Lower lobe of right lung (tissue), 2 donors: ENCODE data around the gene GPATCH1. TPM values are rescaled to one million over a fixed set of nuclear protein-coding genes. Genes with fewer than 3 reads are reported as not detected.

ENCODE experiments used
- ATAC-seq, 2 donors: fragments of 200-7000 bp; cut with Tn5 transposase; one replicate each; pipeline ENCODE4 v1.9.1; 2020 to 2022; ENCODE audit warnings: mild to moderate bottlenecking in 2 of 2, moderate library complexity in 2 of 2
- DNase-seq: peaks from one replicate; pipeline ENCODE4 v3.0.0-alpha.2; 2020
- H3K27ac ChIP-seq: fragments of 200-600 bp; one replicate; pipeline ENCODE4 v1.8.0; 2022
- H3K27me3 ChIP-seq: fragments of 200-600 bp; one replicate; pipeline ENCODE4 v1.8.0; 2022; ENCODE audit warnings: low read depth
- H3K36me3 ChIP-seq: fragments of 200-600 bp; one replicate; pipeline ENCODE4 v1.8.0; 2022; ENCODE audit warnings: mild to moderate bottlenecking
- H3K4me1 ChIP-seq: fragments of 200-600 bp; one replicate; pipeline ENCODE4 v1.8.0; 2022
- H3K4me3 ChIP-seq: fragments of 200-600 bp; one replicate; pipeline ENCODE4 v1.8.0; 2022; ENCODE audit warnings: mild to moderate bottlenecking
- H3K9me3 ChIP-seq: fragments of 200-600 bp; one replicate; pipeline ENCODE4 v1.8.0; 2022
- CTCF ChIP-seq: fragments of 200-600 bp; IDR thresholded peaks from one replicate; pipeline ENCODE4 v1.8.0; 2022; ENCODE audit warnings: antibody characterized with exemption, mild to moderate bottlenecking
- intact Hi-C: fragments of 100-400 bp; cut with DNase I; formaldehyde crosslinking; loops from one replicate; pipeline ENCODE4 v1.11.0; 2022
- total RNA-seq: library from RNA; stranded (reverse); fragmentation: NEBNext Ultra II Directional; extraction: Animal tissue kit (Norgen Biotek cat#: 25700); gene quantifications from one replicate; pipeline ENCODE4 v1.2.1, GENCODE V29; 2021
- donor health status: DM: no; HTN: yes; CAD: no; lungs with severe emphysema.

Gene GPATCH1
- total RNA-seq, 1 donor from 2014 or later = 8.4 TPM

- H3K36me3 ChIP-seq = peaks cover 97% of the 10 kb centered on the region
- DNase-seq = no peak
- H3K4me1 ChIP-seq = no peaks in the 10 kb centered on the region
- no peak for TF ChIP-seq CTCF
- no peak overlapping the region for H3K4me3 ChIP-seq
- no peak overlapping the region for H3K27ac ChIP-seq
- ATAC-seq = no peak
- intact Hi-C loops = no loop called here
- no peaks in the 10 kb centered on the region for H3K9me3 ChIP-seq
- no peaks in the 10 kb centered on the region for H3K27me3 ChIP-seq
Observed at GRCh38 chr19:33108161-33108560, 27.2 kb downstream of the GPATCH1 start.

- H3K27me3 ChIP-seq = no peaks in the 10 kb centered on the region
- DNase-seq = no peak
- ATAC-seq = no peak
- no peak overlapping the region for H3K27ac ChIP-seq
- peaks cover 100% of the 10 kb centered on the region for H3K36me3 ChIP-seq
- TF ChIP-seq CTCF = no peak
- H3K4me1 ChIP-seq = no peaks in the 10 kb centered on the region
- H3K9me3 ChIP-seq = no peaks in the 10 kb centered on the region
- intact Hi-C loops = no loop called here
- H3K4me3 ChIP-seq = no peak overlapping the region
Observed at GRCh38 chr19:33110137-33110910, 29.3 kb downstream of the GPATCH1 start.

- Histone ChIP-seq H3K27me3 (no peaks in the 10 kb centered on the region), H3K36me3 (peaks cover 100% of the 10 kb centered on the region), H3K27ac (no peak overlapping the region), H3K9me3 (no peaks in the 10 kb centered on the region), H3K4me3 (no peak overlapping the region), H3K4me1 (no peaks in the 10 kb centered on the region)
- TF ChIP-seq CTCF = no peak
- intact Hi-C loops = no loop called here
- ATAC-seq (no peak), DNase-seq (no peak)
Observed at GRCh38 chr19:33111587-33111986, 30.6 kb downstream of the GPATCH1 start.

- no peaks in the 10 kb centered on the region for H3K27me3 ChIP-seq
- H3K4me3 ChIP-seq = no peak overlapping the region
- H3K4me1 ChIP-seq = no peaks in the 10 kb centered on the region
- TF ChIP-seq CTCF = no peak
- H3K9me3 ChIP-seq = no peaks in the 10 kb centered on the region
- no peak overlapping the region for H3K27ac ChIP-seq
- intact Hi-C loops = no loop called here
- DNase-seq (no peak), ATAC-seq (no peak)
- H3K36me3 ChIP-seq = peaks cover 100% of the 10 kb centered on the region
Observed at GRCh38 chr19:33114312-33114711, 33.3 kb downstream of the GPATCH1 start.

GRCh38 chr19:33117501-33117900, 36.5 kb downstream of the GPATCH1 start:
- H3K27ac ChIP-seq = no peak overlapping the region
- intact Hi-C loops = no loop called here
- TF ChIP-seq CTCF = no peak
- no peaks in the 10 kb centered on the region for H3K4me1 ChIP-seq
- DNase-seq (no peak), ATAC-seq (no peak)
- H3K4me3 ChIP-seq = no peak overlapping the region
- no peaks in the 10 kb centered on the region for H3K9me3 ChIP-seq
- H3K27me3 ChIP-seq = no peaks in the 10 kb centered on the region
- peaks cover 90% of the 10 kb centered on the region for H3K36me3 ChIP-seq
